LNCaP clone FGC (cell line): Measurements from ENCODE around the gene PTGES3L.
"Not testable (repeated sequence)": the region's sequence is repeated elsewhere in the genome, so short reads cannot be mapped to it uniquely, and the experiment has no call there.

ENCODE experiments used
- DNase-seq: peaks from one replicate; pipeline ENCODE4 v3.0.0-alpha.2; 2011; ENCODE audit warnings: low read depth
- H3K4me3 ChIP-seq: 2 replicates; pipeline ENCODE4 v1.5.1; 2011; ENCODE audit warnings: mild to moderate bottlenecking, low read depth, low read length, control low read depth
- CTCF ChIP-seq: IDR thresholded peaks from 2 replicates; pipeline ENCODE4 v1.5.1; 2012; ENCODE audit warnings: mild to moderate bottlenecking; ENCODE audit not compliant: control insufficient read depth, insufficient read depth; ENCODE audit errors: extremely low read depth

The PTGES3L gene

DNA sequence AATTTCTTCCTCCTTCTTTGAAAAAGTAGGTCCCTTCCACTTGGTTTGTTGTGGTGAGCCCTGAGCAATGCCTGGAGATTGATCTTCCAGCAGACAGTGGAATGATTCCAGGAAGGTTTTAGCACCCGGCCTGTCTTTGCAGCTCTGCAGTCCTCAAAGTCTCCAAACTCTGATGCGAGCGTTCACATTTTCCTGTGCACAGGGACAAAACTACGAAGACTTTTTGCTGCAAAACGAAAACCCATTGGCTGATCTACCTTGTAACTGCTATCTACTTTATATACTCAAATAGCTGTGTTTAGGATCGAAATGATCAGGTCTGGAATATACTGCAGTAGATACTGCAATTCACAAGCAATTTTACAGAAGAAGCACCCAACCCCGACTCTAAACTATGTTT is 57.6 kb downstream of the PTGES3L start:
- no peak for DNase-seq
- no peak overlapping the region for H3K4me3 ChIP-seq
- no peak for TF ChIP-seq CTCF

DNA sequence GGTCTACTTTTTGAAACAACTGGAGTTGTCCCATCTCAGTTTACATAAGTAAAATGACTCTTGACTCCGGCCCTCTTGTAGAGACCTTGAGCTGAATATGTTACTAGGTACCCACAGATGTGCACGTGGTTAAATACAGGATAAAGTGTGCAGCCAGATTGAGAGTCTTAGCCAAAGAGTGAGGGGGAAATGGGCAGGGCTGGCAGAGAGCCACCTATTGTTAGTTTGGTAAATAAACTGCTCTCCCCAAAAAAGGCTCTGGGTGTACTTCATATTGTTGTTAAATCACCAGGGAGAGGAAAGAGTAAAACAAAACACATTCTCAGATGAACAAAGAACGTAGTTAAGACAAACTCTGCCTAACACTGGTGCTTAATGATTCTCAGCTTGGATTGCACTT is 59.0 kb downstream of the PTGES3L start:
- no peak for TF ChIP-seq CTCF
- DNase-seq: no peak
- H3K4me3 ChIP-seq: no peak overlapping the region

- TF ChIP-seq CTCF: no peak
- no peak for DNase-seq
- H3K4me3 ChIP-seq: no peak overlapping the region
These were observed 59.6 kb downstream of the PTGES3L start for GRCh38 chr17:42920106-42920900.

DNA sequence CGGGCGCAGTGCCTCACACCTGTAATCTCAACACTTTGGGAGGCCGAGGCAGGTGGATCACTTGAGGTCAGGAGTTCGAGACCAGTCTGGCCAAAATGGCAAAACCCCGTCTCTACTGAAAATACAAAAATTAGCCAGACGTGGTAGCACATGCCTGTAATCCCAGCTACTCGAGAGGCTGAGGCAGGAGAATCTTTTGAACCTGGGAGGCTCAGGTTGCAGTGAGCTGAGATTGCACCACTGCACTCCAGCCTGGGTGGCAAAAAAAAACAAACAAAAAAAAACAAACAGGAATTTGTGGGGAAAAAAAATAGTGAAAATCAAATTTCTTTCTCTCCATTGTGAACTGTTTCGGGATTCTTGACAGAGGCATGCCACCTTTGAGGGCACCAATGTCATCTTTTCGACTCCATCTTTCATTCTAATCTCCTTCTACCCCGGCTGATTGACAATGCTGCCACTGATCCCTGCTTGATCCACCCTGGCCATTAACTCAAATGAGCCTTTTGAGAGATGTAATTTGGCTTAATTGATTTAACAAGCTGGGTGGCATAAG is 60.3 kb downstream of the PTGES3L start:
- not testable (repeated sequence) for H3K4me3 ChIP-seq, DNase-seq

DNA sequence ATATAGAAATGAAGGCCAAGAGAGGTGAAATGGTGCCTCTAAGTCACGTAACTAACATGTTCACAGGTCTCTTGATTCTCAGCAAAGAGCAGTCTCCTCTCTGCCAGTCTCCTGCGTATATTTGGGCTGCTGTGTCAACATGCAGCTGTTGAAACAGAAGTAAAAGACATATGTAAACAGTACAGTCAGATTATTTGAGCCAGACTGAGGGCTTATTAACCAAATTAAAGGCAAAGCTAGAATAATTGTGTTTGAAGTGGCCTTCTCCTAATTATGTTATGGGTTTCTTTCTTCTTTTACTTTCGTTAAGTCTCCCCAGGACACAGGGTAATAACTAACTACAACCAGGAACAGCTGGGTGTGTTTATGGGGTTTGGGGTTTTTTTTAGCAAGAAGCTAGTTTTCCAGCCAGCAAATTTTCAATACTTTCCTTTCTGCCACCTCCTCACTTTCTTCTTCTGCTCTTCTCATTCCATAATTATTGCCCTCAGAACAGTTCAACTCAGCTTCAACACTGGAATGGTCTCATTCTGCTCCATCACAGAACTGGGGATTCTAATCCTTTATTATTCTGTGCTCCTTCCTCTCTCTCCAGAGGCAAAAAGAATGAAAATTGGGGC is 60.9 kb downstream of the PTGES3L start:
- peak; percentile 78 for DNase-seq
- H3K4me3 ChIP-seq: no peak overlapping the region
- TF ChIP-seq CTCF: no peak
